ENCODE results near the gene MPDU1.
A peak's percentile ranks its signal among the peaks of the same experiment; 100 is the strongest.
"Not testable (repeated sequence)": the region's sequence is repeated elsewhere in the genome, so short reads cannot be mapped to it uniquely, and the experiment has no call there.

MPDU1 gene

GRCh38 chr17:7613769-7614424 lies 30.2 kb downstream of the MPDU1 start:
- peak overlapping the region; percentile 78 for H3K4me3 ChIP-seq (ENCODE audit: low read depth, low read length)

GRCh38 chr17:7614425-7615264 lies 31.0 kb downstream of the MPDU1 start, which contains the start of gene FXR2:
TSS of gene FXR2 (minus strand) at chr17:7614897. CDS start at chr17:7614532, 365 bp downstream.
- peak within 1 kb of the TSS; percentile 78 for H3K4me3 ChIP-seq (ENCODE audit: low read depth, low read length)

- H3K4me3 ChIP-seq (ENCODE audit: low read depth, low read length) = peak overlapping the region; percentile 28
Observed at GRCh38 chr17:7615265-7615747, 31.7 kb downstream of the MPDU1 start.

GRCh38 chr17:7618608-7619007 lies 35.0 kb downstream of the MPDU1 start:
- no peak overlapping the region for H3K4me3 ChIP-seq (ENCODE audit: low read depth, low read length)

GRCh38 chr17:7620835-7621234 lies 37.2 kb downstream of the MPDU1 start:
- no peak overlapping the region for H3K4me3 ChIP-seq (ENCODE audit: low read depth, low read length)

GRCh38 chr17:7623661-7624060 lies 40.0 kb downstream of the MPDU1 start:
- H3K4me3 ChIP-seq (ENCODE audit: low read depth, low read length) = no peak overlapping the region

GRCh38 chr17:7625749-7626148 lies 42.1 kb downstream of the MPDU1 start:
- not testable (repeated sequence) for H3K4me3 ChIP-seq (ENCODE audit: low read depth, low read length)

- H3K4me3 ChIP-seq (ENCODE audit: low read depth, low read length) = no peak overlapping the region
Observed at GRCh38 chr17:7626307-7626706, 42.7 kb downstream of the MPDU1 start.

GRCh38 chr17:7626956-7627249 lies 43.3 kb downstream of the MPDU1 start:
- peak overlapping the region; percentile 67 for H3K4me3 ChIP-seq (ENCODE audit: low read depth, low read length)

GRCh38 chr17:7627250-7628121 lies 43.8 kb downstream of the MPDU1 start, which contains the start of gene SAT2:
TSS of gene SAT2 (minus strand) at chr17:7627821. CDS start at chr17:7627635, 186 bp downstream.
- peak within 1 kb of the TSS; percentile 67 for H3K4me3 ChIP-seq (ENCODE audit: low read depth, low read length)

- H3K4me3 ChIP-seq (ENCODE audit: low read depth, low read length) = no peak within 1 kb of the TSS
Observed at GRCh38 chr17:7629939-7630571, 46.4 kb downstream of the MPDU1 start, which contains the start of gene SHBG. TSS of gene SHBG (plus strand) at chr17:7630135. CDS start at chr17:7630173, 38 bp downstream.

GRCh38 chr17:7631398-7632380 lies 48.0 kb downstream of the MPDU1 start:
- H3K4me3 ChIP-seq (ENCODE audit: low read depth, low read length) = no peak overlapping the region

- H3K4me3 ChIP-seq (ENCODE audit: low read depth, low read length) = no peak overlapping the region
Observed at GRCh38 chr17:7632492-7632894, 48.8 kb downstream of the MPDU1 start.

GRCh38 chr17:7633093-7633492 lies 49.4 kb downstream of the MPDU1 start:
- no peak overlapping the region for H3K4me3 ChIP-seq (ENCODE audit: low read depth, low read length)

- no peak overlapping the region for H3K4me3 ChIP-seq (ENCODE audit: low read depth, low read length)
Observed at GRCh38 chr17:7634384-7634783, 50.7 kb downstream of the MPDU1 start.

- no peak overlapping the region for H3K4me3 ChIP-seq (ENCODE audit: low read depth, low read length)
Observed at GRCh38 chr17:7636163-7636562, 52.5 kb downstream of the MPDU1 start.
